KMS-11 (cell line): ENCODE results near the gene IGFBP5.

ENCODE experiments used
- H2AFZ ChIP-seq: fragments of 200-600 bp; sonication (generic); 2 replicates; pipeline ENCODE4 v1.6.1; 2016; ENCODE audit warnings: antibody characterized with exemption, mixed run types, low read depth
- H3K27ac ChIP-seq: fragments of 200-600 bp; sonication (generic); 2 replicates; pipeline ENCODE4 v1.6.1; 2016; ENCODE audit warnings: mild to moderate bottlenecking, mixed run types
- H3K27me3 ChIP-seq: fragments of 200-600 bp; sonication (generic); 2 replicates; pipeline ENCODE4 v1.6.1; 2017; ENCODE audit warnings: mild to moderate bottlenecking, low read depth, mixed run types, moderate library complexity; ENCODE audit not compliant: insufficient read depth
- H3K36me3 ChIP-seq: fragments of 200-600 bp; sonication (generic); 2 replicates; pipeline ENCODE4 v1.6.1; 2017; ENCODE audit warnings: mild to moderate bottlenecking, mixed run types; ENCODE audit not compliant: insufficient read depth
- H3K4me1 ChIP-seq: fragments of 200-600 bp; sonication (generic); 2 replicates; pipeline ENCODE4 v1.6.1; 2016; ENCODE audit warnings: mild to moderate bottlenecking, low read depth, mixed run types; ENCODE audit not compliant: poor library complexity, severe bottlenecking
- H3K4me2 ChIP-seq: fragments of 200-600 bp; sonication (generic); 2 replicates; pipeline ENCODE4 v1.7.0; 2016; ENCODE audit warnings: mild to moderate bottlenecking, mixed run types
- H3K4me3 ChIP-seq: fragments of 200-600 bp; sonication (generic); IDR thresholded peaks from 2 replicates; pipeline ENCODE4 v1.6.1; 2017; ENCODE audit warnings: low read depth, low read length, mixed read lengths; ENCODE audit not compliant: insufficient read depth
- H3K79me2 ChIP-seq: fragments of 200-600 bp; sonication (generic); 2 replicates; pipeline ENCODE4 v1.6.1; 2016; ENCODE audit warnings: low read depth, mixed run types; ENCODE audit not compliant: insufficient read depth
- H3K9ac ChIP-seq: fragments of 200-600 bp; sonication (generic); 2 replicates; pipeline ENCODE4 v1.6.1; 2016; ENCODE audit warnings: mild to moderate bottlenecking, mixed run types
- H4K20me1 ChIP-seq: fragments of 200-600 bp; sonication (generic); 2 replicates; pipeline ENCODE4 v1.6.1; 2016; ENCODE audit warnings: mild to moderate bottlenecking, mixed run types; ENCODE audit not compliant: insufficient read depth
- CTCF ChIP-seq: fragments of 200-600 bp; sonication (generic); conservative IDR thresholded peaks from 2 replicates; pipeline ENCODE4 v1.6.1; 2017; ENCODE audit warnings: low read depth, mild to moderate bottlenecking, antibody characterized with exemption, low read length, moderate library complexity, mixed read lengths

IGFBP5 gene

GRCh38 chr2:216646116-216646515 is 49.2 kb downstream of the IGFBP5 start:
- Histone ChIP-seq H3K27ac (no peak overlapping the region), H3K27me3 (no peaks in the 10 kb centered on the region), H3K4me1 (no peaks in the 10 kb centered on the region), H3K4me2 (no peak overlapping the region), H3K9ac (no peak overlapping the region), H3K79me2 (no peaks in the 10 kb centered on the region), H2AFZ (no peak overlapping the region), H4K20me1 (no peaks in the 10 kb centered on the region), H3K4me3 (no peak overlapping the region), H3K36me3 (no peaks in the 10 kb centered on the region)
- no peak for TF ChIP-seq CTCF

- no peak overlapping the region for H2AFZ ChIP-seq
- no peak overlapping the region for H3K27ac ChIP-seq
- no peak overlapping the region for H3K9ac ChIP-seq
- TF ChIP-seq CTCF: no peak
- H4K20me1 ChIP-seq: no peaks in the 10 kb centered on the region
- H3K79me2 ChIP-seq: no peaks in the 10 kb centered on the region
- H3K4me1 ChIP-seq: no peaks in the 10 kb centered on the region
- H3K4me2 ChIP-seq: no peak overlapping the region
- no peak overlapping the region for H3K4me3 ChIP-seq
- no peaks in the 10 kb centered on the region for H3K27me3 ChIP-seq
- H3K36me3 ChIP-seq: no peaks in the 10 kb centered on the region
Measured at GRCh38 chr2:216645636-216645950, 49.8 kb downstream of the IGFBP5 start.

DNA sequence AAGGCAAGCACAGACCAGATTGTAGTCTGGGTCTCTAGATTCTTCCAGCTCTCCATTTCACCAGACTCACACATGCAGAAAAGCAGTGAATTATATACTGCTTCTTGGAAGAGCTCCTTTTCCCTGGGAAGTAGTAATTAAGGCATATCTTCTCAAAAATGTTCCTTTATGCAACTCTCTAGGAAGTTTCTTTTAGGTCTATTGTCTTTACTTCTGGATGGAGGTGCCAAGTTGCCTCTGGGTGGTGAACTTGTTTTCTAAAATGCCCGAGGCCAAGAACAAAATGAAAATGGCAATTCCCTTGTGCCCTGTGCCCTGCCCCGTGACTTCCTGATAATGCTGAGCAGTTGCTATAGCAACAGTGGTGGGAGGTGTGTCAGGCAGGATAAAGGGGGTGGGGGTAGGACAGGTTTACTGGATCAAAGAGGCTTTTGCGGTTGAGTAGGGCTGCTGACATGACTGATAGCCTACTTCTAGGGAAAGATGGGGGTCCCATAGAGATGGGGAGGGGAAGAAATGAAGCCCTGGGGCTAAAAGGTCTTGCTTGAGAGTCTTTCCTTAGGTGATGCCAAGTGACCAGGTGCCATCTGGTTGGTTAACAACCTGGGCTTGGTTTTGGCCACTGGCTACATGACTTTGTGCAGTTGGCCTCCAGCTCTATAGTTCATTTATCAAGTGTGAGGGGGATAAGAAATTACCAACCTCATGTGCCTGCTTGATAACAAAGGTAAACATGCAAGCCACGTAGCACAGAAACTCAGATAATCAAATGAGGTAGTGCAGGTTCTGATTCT is 50.3 kb downstream of the IGFBP5 start:
- no peak overlapping the region for H3K4me2 ChIP-seq
- H3K79me2 ChIP-seq: no peaks in the 10 kb centered on the region
- H3K27me3 ChIP-seq: no peaks in the 10 kb centered on the region
- H2AFZ ChIP-seq: no peak overlapping the region
- H3K27ac ChIP-seq: no peak overlapping the region
- TF ChIP-seq CTCF: no peak
- H3K36me3 ChIP-seq: no peaks in the 10 kb centered on the region
- no peaks in the 10 kb centered on the region for H4K20me1 ChIP-seq
- H3K4me3 ChIP-seq: no peak overlapping the region
- H3K9ac ChIP-seq: no peak overlapping the region
- H3K4me1 ChIP-seq: no peaks in the 10 kb centered on the region

- no peaks in the 10 kb centered on the region for H3K27me3 ChIP-seq
- H3K4me3 ChIP-seq: no peak overlapping the region
- no peak overlapping the region for H3K9ac ChIP-seq
- H3K79me2 ChIP-seq: no peaks in the 10 kb centered on the region
- no peaks in the 10 kb centered on the region for H3K4me1 ChIP-seq
- H3K27ac ChIP-seq: no peak overlapping the region
- H3K4me2 ChIP-seq: no peak overlapping the region
- TF ChIP-seq CTCF: no peak
- no peaks in the 10 kb centered on the region for H3K36me3 ChIP-seq
- no peaks in the 10 kb centered on the region for H4K20me1 ChIP-seq
- no peak overlapping the region for H2AFZ ChIP-seq
Measured at GRCh38 chr2:216643986-216644659, 51.2 kb downstream of the IGFBP5 start.
